Mucosa of rectum (tissue), 2 donors: ENCODE measurements around the gene TGFA.

ENCODE experiments used
- H3K27ac ChIP-seq, 2 donors: one replicate each; pipeline ENCODE4 v1.7.0; 2013; ENCODE audit warnings: inconsistent platforms in 2 of 2, low read depth in 2 of 2, low read length in 2 of 2
- H3K27me3 ChIP-seq, 2 donors: one replicate each; pipeline ENCODE4 v1.7.0; 2013; ENCODE audit warnings: low read length in 2 of 2; ENCODE audit not compliant: control insufficient read depth in 2 of 2, insufficient read depth in 2 of 2
- H3K36me3 ChIP-seq, 2 donors: one replicate each; pipeline ENCODE4 v1.7.0; 2013; ENCODE audit warnings: low read length in 2 of 2; ENCODE audit not compliant: control insufficient read depth in 2 of 2, insufficient read depth in 2 of 2
- H3K4me1 ChIP-seq, 2 donors: one replicate each; pipeline ENCODE4 v1.7.0; 2013; ENCODE audit warnings: low read length in 2 of 2, mild to moderate bottlenecking in 1 of 2; ENCODE audit not compliant: control insufficient read depth in 2 of 2, insufficient read depth in 2 of 2
- H3K4me3 ChIP-seq, 2 donors: one replicate each; pipeline ENCODE4 v1.7.0; 2013; ENCODE audit warnings: low read length in 2 of 2
- H3K9ac ChIP-seq, 2 donors: one replicate each; pipeline ENCODE4 v1.7.0; 2013; ENCODE audit warnings: low read length in 2 of 2, low read depth in 1 of 2, mild to moderate bottlenecking in 1 of 2
- H3K9me3 ChIP-seq, 2 donors: one replicate each; pipeline ENCODE4 v1.7.0; 2013; ENCODE audit warnings: low read length in 2 of 2; ENCODE audit not compliant: control insufficient read depth in 2 of 2
- donor health status: healthy.
- donor health status: Normal muscosa, but diverticular disease.

The TGFA gene

DNA sequence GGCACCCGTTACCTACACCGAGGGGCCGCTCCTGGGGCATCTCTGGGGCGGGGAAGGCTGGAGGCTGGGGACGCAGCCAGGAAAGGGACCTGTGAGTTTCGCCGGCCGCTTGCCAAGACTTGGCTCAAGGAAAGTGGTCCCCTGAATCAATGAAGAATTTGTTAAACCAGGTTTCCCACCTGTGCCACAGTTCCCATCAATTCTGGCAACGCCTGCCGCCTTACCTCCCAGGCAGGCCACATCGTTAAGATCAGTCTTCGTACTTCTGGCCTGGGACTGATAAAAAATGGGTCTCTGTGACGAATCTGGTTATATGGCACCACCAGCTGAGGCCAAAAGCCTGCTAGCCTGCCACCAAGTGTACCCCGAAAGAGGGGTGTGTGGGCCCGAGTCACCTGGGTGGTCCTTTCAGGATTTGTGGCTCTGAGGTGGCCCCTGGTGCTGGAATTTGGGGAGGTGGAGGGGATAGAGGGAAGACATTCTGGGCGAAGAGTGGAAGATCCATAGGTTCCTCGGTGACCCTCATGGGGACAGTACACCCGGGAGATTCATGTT lies 789 bp upstream of the TGFA start:
- H3K27me3 ChIP-seq = peaks cover 0 to 7% of the 10 kb centered on the region in 2 donors

DNA sequence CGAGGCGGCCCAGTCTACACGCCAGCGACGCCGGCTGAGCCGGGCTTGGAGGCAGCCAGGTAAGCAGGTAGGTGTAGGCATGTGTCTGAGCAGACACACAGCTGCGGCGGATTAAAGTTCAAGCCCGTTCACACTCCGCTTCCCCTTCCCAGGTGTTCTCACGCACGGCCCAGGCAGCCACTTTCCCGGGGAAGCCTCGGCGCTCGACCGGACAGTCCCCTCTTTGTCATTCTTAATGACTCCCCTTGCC lies 367 bp downstream of the TGFA start:
- Histone ChIP-seq H3K9ac (peak overlapping the region; percentile 83 to 85), H3K9me3 (no peaks in the 10 kb centered on the region), H3K27ac (peak overlapping the region; percentile 95), H3K36me3 (no peaks in the 10 kb centered on the region), H3K4me1 (peaks cover 14 to 26% of the 10 kb centered on the region in 2 donors), H3K4me3 (peak overlapping the region; percentile 81 to 83), H3K27me3 (peaks cover 0 to 7% of the 10 kb centered on the region in 2 donors)

More for the DNA sequence above, 789 bp upstream of the TGFA start:
- H3K9me3 ChIP-seq = no peaks in the 10 kb centered on the region
- H3K4me1 ChIP-seq = peaks cover 14 to 26% of the 10 kb centered on the region in 2 donors
- no peaks in the 10 kb centered on the region for H3K36me3 ChIP-seq
- H3K9ac ChIP-seq = peak overlapping the region; percentile 73 to 83
- peak overlapping the region; percentile 95 for H3K27ac ChIP-seq
- peak overlapping the region; percentile 81 to 83 for H3K4me3 ChIP-seq

DNA sequence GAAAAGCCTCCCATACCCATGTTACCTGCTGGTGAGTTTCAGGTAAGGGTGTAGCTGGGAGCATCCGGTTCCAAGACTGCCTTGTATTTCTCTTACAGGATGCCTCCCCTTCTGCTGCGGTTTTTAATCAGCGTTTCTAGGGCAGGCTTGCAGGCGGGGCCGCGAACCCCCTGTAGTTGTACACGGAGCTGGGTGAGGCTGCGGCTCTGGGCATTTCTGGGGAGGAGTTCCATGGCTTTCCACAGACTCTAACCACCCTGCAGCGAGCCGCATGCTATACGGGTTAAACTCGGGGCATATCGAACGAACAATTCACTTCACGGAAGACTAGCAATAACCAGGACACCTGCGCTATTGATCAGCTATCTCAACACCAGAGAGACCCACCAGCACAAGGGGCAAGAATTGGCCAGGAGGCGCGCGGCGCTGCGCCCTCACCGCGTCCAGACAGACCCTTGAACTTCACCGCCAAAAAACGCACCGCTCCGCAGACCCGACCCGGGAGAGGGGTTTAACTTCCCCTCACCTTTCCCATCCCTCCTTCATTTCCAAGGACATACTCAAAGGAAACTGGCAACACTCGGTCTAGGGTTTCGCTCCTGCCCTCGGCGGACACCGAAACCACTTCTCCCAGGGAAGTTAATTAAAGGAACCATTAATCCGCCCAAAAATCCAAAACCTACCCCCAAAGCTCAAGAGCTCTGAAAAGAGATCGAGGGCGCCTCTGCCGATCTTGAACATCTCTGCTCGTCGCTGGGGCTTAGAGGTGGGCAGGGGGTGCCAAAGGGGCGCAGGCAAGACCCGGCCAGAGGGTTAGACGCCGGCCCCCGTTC lies 909 bp downstream of the TGFA start:
- peak overlapping the region; percentile 81 to 83 for H3K4me3 ChIP-seq
- peak overlapping the region; percentile 95 for H3K27ac ChIP-seq
- peaks cover 14 to 22% of the 10 kb centered on the region in 2 donors for H3K4me1 ChIP-seq
- peak overlapping the region; percentile 83 to 85 for H3K9ac ChIP-seq
- H3K9me3 ChIP-seq = no peaks in the 10 kb centered on the region
- H3K27me3 ChIP-seq = peaks cover 0 to 7% of the 10 kb centered on the region in 2 donors
- no peaks in the 10 kb centered on the region for H3K36me3 ChIP-seq

DNA sequence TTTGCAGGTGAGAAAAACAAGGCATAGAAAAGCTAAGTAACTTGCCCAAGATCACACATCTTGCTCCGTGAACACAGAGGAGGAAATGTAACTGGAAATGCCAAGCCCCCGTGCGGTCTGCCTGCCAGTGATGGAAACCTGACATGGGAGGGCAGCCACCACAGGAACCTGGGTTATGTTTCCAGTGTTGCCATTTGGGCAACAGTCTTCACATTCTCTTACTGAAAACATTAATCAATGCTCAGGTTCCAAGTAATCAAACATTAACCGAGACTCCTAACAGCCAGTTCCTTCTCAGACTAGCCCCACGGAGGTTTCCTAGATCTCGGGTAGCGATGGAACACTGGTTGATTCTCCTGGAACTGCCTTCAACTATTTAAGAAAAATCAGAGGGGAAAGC lies 2.5 kb downstream of the TGFA start:
- peak overlapping the region in 1 of 2 donors; percentile 38 for H3K4me3 ChIP-seq
- no peaks in the 10 kb centered on the region for H3K36me3 ChIP-seq
- peaks cover 0 to 7% of the 10 kb centered on the region in 2 donors for H3K27me3 ChIP-seq
- peak overlapping the region in 1 of 2 donors; percentile 11 for H3K9ac ChIP-seq
- peaks cover 11 to 14% of the 10 kb centered on the region in 2 donors for H3K4me1 ChIP-seq
- H3K9me3 ChIP-seq = no peaks in the 10 kb centered on the region
- H3K27ac ChIP-seq = no peak overlapping the region

DNA sequence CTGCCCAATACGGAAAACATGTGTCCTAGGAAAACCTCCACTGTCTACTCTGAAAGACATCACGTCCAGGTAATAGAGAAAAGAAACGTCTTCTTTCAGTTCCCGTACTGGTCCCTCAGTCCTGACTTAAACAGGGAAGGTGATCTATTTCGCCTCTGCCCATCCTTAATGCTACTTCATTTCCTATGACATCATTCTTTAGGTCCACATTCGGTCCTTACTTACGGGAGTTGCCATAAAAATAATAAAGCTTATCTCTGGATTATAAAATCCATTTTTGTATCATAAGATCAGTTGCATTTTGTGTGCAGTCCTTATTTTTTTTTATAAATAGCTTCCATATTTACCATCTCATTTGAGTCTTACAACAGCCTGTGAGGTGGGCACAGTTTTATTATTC lies 3.7 kb downstream of the TGFA start:
- Histone ChIP-seq H3K9me3 (no peaks in the 10 kb centered on the region), H3K4me3 (no peak overlapping the region), H3K27me3 (peaks cover 0 to 5% of the 10 kb centered on the region in 2 donors), H3K27ac (no peak overlapping the region), H3K9ac (no peak overlapping the region), H3K36me3 (no peaks in the 10 kb centered on the region), H3K4me1 (peaks cover 9 to 11% of the 10 kb centered on the region in 2 donors)

DNA sequence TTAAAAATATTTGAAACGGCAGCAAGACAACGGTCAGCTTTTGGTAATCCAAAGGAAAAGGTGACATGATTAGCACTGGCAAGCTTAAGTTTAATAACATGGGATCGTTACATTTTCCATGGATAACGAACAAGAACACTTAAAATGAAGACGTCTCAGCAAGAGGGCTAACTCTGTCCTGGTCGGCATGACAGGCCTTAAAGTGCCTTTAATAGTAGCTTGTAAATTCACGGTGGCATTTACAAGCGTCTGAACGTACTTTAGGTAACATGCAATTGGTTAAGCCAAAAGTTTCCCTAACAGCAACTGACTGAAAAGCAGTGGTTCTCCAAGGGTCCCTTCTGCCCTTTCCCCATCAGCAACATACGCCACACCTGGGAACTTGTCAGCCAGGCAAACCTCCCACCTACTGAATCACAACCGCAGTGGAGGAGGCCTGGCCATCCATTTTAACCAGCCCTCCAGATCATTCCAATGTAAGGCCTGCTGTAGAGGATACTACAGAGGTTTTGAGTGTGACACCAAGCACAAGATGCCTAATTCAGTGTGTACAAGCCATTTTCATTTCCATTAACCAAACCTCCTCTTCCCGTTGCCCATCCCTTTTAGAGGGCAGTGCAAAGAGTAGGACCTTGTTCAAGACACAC lies 4.4 kb downstream of the TGFA start:
- peaks cover 0 to 5% of the 10 kb centered on the region in 2 donors for H3K27me3 ChIP-seq

DNA sequence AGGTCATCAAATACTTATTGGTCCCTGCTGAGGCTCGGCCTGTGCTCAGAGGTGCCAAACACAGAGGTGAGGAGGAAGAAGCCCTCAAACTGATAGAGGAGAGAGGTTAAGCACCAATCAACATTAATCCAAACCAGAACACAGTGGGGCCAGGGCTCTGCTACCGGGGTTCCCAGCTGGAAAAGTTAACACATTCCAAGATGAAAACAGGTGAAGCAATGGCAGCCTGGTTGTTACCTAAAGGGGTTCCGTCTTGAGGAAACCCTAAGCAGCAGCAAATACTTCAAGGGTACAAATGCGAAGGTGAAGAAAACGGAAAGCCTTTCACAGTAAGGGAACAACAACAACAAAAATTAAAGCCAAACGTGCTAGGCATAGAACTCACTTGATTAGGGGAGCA lies 5.4 kb downstream of the TGFA start:
- Histone ChIP-seq H3K4me1 (peaks cover 2 to 5% of the 10 kb centered on the region in 2 donors), H3K27ac (no peak overlapping the region), H3K36me3 (no peaks in the 10 kb centered on the region), H3K27me3 (peaks cover 0 to 5% of the 10 kb centered on the region in 2 donors), H3K4me3 (no peak overlapping the region), H3K9me3 (no peaks in the 10 kb centered on the region), H3K9ac (no peak overlapping the region)

More for the DNA sequence above, 4.4 kb downstream of the TGFA start:
- Histone ChIP-seq H3K4me3 (no peak overlapping the region), H3K9ac (no peak overlapping the region), H3K27ac (no peak overlapping the region), H3K4me1 (peaks cover 4 to 5% of the 10 kb centered on the region in 2 donors), H3K9me3 (no peaks in the 10 kb centered on the region), H3K36me3 (no peaks in the 10 kb centered on the region)

DNA sequence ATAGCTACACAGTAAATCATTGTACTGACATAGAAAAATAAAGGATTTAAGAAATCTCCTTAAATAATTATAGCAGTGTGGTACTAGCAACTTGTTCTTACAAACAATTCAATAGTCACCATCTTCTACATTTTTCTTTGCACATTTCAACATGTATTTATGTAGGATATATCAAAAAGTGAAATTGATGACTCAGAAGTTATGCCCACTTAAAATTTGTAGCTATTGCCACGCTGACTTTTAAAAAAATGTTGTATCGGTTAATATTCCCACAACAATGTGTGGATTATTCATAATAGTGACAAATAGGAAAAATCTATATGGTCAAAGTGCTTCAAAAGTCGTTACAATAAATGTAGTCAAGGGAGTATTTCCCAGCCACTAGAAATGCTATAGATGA lies 6.7 kb downstream of the TGFA start:
- Histone ChIP-seq H3K36me3 (no peaks in the 10 kb centered on the region), H3K4me1 (peaks cover 0 to 5% of the 10 kb centered on the region in 2 donors), H3K9ac (no peak overlapping the region), H3K27me3 (peaks cover 0 to 5% of the 10 kb centered on the region in 2 donors), H3K4me3 (no peak overlapping the region), H3K9me3 (no peaks in the 10 kb centered on the region), H3K27ac (no peak overlapping the region)

DNA sequence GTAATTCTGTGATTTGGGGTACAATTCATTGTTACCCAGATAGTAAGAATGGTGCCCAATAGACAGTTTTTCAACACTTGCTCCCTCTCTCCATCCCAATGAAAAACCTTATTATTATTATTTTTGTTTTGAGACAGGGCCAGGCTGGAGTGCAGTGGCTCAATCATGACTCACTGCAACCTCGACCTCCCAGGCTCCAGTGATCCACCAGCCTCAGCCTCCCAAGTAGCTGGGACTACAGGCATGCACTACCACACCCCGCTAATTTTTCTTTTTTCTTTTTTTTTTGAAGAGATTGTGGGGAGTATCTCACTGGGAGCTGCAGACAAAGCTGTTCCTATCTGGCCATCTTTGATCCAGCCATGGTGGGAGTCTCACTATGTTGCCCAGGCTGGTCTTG lies 7.2 kb downstream of the TGFA start:
- Histone ChIP-seq H3K9me3 (no peaks in the 10 kb centered on the region), H3K4me3 (no peak overlapping the region), H3K9ac (no peak overlapping the region), H3K4me1 (peaks cover 0 to 4% of the 10 kb centered on the region in 2 donors), H3K36me3 (no peaks in the 10 kb centered on the region), H3K27ac (no peak overlapping the region), H3K27me3 (peaks cover 0 to 4% of the 10 kb centered on the region in 2 donors)

DNA sequence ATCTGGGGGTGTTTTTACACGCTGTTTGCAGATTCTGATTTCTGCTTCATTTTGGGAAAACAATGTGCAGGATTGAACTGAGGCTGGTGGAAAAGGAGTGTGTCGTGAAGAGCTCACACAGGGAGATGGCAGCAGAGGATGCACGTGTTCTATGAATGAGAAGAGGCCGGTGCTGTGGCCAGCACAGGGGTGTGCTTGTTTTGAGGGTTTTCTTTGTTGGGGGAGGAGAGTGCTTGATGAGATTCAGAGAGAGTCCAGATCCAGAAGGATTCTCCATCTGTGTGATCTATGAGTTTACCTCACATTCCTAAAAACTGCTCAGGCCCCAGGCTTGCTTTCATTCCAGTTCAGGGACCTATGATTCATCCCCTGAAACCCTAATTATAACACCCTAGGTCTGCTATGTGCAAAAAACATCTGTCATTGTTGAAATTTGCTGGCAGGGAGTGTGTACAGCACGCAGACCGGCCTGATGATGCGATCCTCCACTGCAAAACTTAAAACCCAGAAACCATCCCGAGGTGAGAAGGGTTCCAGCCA lies 12.1 kb downstream of the TGFA start:
- no peaks in the 10 kb centered on the region for H3K4me1 ChIP-seq
- H3K27me3 ChIP-seq = no peaks in the 10 kb centered on the region
- H3K36me3 ChIP-seq = no peaks in the 10 kb centered on the region
- peaks cover 0 to 2% of the 10 kb centered on the region in 2 donors for H3K9me3 ChIP-seq
- H3K4me3 ChIP-seq = no peak overlapping the region
- H3K9ac ChIP-seq = no peak overlapping the region
- no peak overlapping the region for H3K27ac ChIP-seq
